Neural cell (in vitro differentiated cells): ENCODE measurements around the gene FLOT1. TPM values are rescaled to one million over a fixed set of nuclear protein-coding genes. Genes with fewer than 3 reads are reported as not detected.

Source experiments
- H2AFZ ChIP-seq: fragments of 200-600, 300-800 bp; sonication (generic), shearing (Covaris generic); 2 replicates; pipeline ENCODE4 v1.6.0; 2014; ENCODE audit warnings: low read depth, mild to moderate bottlenecking, antibody characterized with exemption, low read length, moderate library complexity
- H3F3A ChIP-seq: fragments of 200-600 bp; shearing (Covaris generic); 2 replicates; pipeline ENCODE4 v1.6.1; 2016; ENCODE audit warnings: mild to moderate bottlenecking, moderate library complexity, mixed read lengths, antibody characterized with exemption, low read length; ENCODE audit not compliant: insufficient read depth, poor library complexity, severe bottlenecking
- H3K27ac ChIP-seq: fragments of 200-600, 300-800 bp; sonication (generic), shearing (Covaris generic); 2 replicates; pipeline ENCODE4 v1.5.1; 2014; ENCODE audit warnings: mild to moderate bottlenecking, low read length, moderate library complexity
- H3K27me3 ChIP-seq: fragments of 300-800, 200-600 bp; sonication (generic), shearing (Covaris generic); 2 replicates; pipeline ENCODE4 v1.6.0; 2014; ENCODE audit warnings: mild to moderate bottlenecking, low read depth, low read length, moderate library complexity; ENCODE audit not compliant: insufficient read depth
- H3K36me3 ChIP-seq: fragments of 300-800, 200-600 bp; sonication (generic), shearing (Covaris generic); 2 replicates; pipeline ENCODE4 v1.5.1; 2014; ENCODE audit warnings: mild to moderate bottlenecking, antibody characterized with exemption, low read length, moderate library complexity; ENCODE audit not compliant: insufficient read depth
- H3K4me2 ChIP-seq: fragments of 300-800, 200-600 bp; sonication (generic), shearing (Covaris generic); 2 replicates; pipeline ENCODE4 v1.6.0; 2014; ENCODE audit warnings: mild to moderate bottlenecking, low read length
- H3K4me3 ChIP-seq: fragments of 300-800, 200-600 bp; sonication (generic), shearing (Covaris generic); 2 replicates; pipeline ENCODE4 v1.5.1; 2014; ENCODE audit warnings: mild to moderate bottlenecking, low read length, moderate library complexity
- H3K79me2 ChIP-seq: fragments of 200-600 bp; shearing (Covaris generic); replicated peaks from 2 replicates; pipeline ENCODE4 v1.6.0; 2014; ENCODE audit warnings: mild to moderate bottlenecking, low read length, moderate library complexity; ENCODE audit not compliant: insufficient read depth
- H3K9ac ChIP-seq: fragments of 300-800, 200-600 bp; sonication (generic), shearing (Covaris generic); 2 replicates; pipeline ENCODE4 v1.6.1; 2016; ENCODE audit warnings: mild to moderate bottlenecking, low read length, mixed read lengths
- H3K9me2 ChIP-seq: fragments of 200-600 bp; shearing (Covaris generic); 2 replicates; pipeline ENCODE4 v1.6.1; 2016; ENCODE audit warnings: mild to moderate bottlenecking, low read length, mixed read lengths; ENCODE audit not compliant: insufficient read depth
- H3K9me3 ChIP-seq: fragments of 200-600, 300-800 bp; sonication (generic), shearing (Covaris generic); 2 replicates; pipeline ENCODE4 v1.6.1; 2016; ENCODE audit warnings: mild to moderate bottlenecking, mixed run types, low read length, moderate library complexity, mixed read lengths
- H4K20me1 ChIP-seq: fragments of 200-600 bp; shearing (Covaris generic); 2 replicates; pipeline ENCODE4 v1.6.1; 2016; ENCODE audit warnings: mild to moderate bottlenecking, mixed run types; ENCODE audit not compliant: insufficient read depth
- EP300 ChIP-seq: fragments of 450-650 bp; conservative IDR thresholded peaks from 2 replicates; pipeline ENCODE4 v1.6.1; 2014; ENCODE audit warnings: antibody characterized with exemption, mild to moderate bottlenecking, moderate library complexity; ENCODE audit not compliant: poor library complexity, severe bottlenecking
- EZH2 ChIP-seq: fragments of 200-600, 300-800 bp; shearing (Covaris generic), sonication (generic); IDR thresholded peaks from 2 replicates; pipeline ENCODE4 v1.6.1; 2014; ENCODE audit warnings: antibody characterized with exemption, low read length, borderline replicate concordance, mild to moderate bottlenecking; ENCODE audit not compliant: insufficient read depth, poor library complexity, severe bottlenecking
- MXI1 ChIP-seq: fragments of 450-650 bp; conservative IDR thresholded peaks from 2 replicates; pipeline ENCODE4 v1.6.1; 2014; ENCODE audit warnings: antibody characterized with exemption, mild to moderate bottlenecking; ENCODE audit not compliant: poor library complexity, severe bottlenecking
- POLR2AphosphoS5 ChIP-seq: IDR thresholded peaks from 2 replicates; pipeline ENCODE4 v1.6.1; 2012
- RAD21 ChIP-seq: fragments of 450-650 bp; conservative IDR thresholded peaks from 2 replicates; pipeline ENCODE4 v1.6.1; 2014; ENCODE audit warnings: antibody characterized with exemption, mild to moderate bottlenecking, moderate library complexity
- SMC3 ChIP-seq: fragments of 450-650 bp; conservative IDR thresholded peaks from 2 replicates; pipeline ENCODE4 v1.6.1; 2014; ENCODE audit warnings: antibody characterized with exemption, mild to moderate bottlenecking, moderate library complexity; ENCODE audit not compliant: poor library complexity
- TAF1 ChIP-seq: IDR thresholded peaks from 2 replicates; pipeline ENCODE4 v1.6.1; 2012; ENCODE audit warnings: low read depth
- polyA plus RNA-seq: library from polyadenylated mRNA; depleted of rRNA; stranded (reverse); fragments of >200 nt; gene quantifications from 2 replicates; pipeline ENCODE4 v1.2.3, GENCODE V29; 2014
- TF ChIP-seq, protein P1 (sequence below): IDR thresholded peaks from 2 replicates; pipeline ENCODE4 v1.6.1; 2012; ENCODE audit warnings: borderline replicate concordance
- TF ChIP-seq, protein P2 (sequence below): fragments of 450-650 bp; IDR thresholded peaks from 2 replicates; pipeline ENCODE4 v1.5.1; 2014; ENCODE audit warnings: antibody characterized with exemption, mild to moderate bottlenecking, moderate library complexity; ENCODE audit not compliant: poor library complexity, severe bottlenecking

The FLOT1 gene
- polyA plus RNA-seq, 1 donor from 2014 or later, result 72.7 TPM

DNA sequence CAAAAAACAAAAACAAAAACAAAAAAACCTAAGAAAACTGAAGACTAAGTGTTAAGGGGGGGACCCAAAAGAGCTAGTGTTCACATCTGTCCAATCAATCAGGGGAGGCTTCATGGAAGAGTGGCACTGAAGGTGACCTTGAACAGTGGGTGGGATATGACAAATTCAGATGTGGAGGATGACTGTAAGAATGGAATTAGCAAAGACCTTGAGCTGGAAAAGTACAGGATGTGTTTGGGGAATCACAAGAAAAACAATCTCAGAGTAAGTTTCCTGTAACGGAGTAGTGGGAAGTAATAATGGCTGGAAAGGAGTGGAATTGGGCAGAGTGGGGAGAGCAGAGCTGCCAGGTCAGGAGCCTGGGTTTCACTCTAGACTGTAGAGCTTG lies 4.8 kb upstream of the FLOT1 start:
- H3K27ac ChIP-seq, result no peak overlapping the region
- no peaks in the 10 kb centered on the region for H3K36me3 ChIP-seq
- H3K79me2 ChIP-seq, result no peaks in the 10 kb centered on the region
- H3F3A ChIP-seq, result no peaks in the 10 kb centered on the region
- H3K9ac ChIP-seq, result no peak overlapping the region
- H3K4me3 ChIP-seq, result no peak overlapping the region
- no peaks in the 10 kb centered on the region for H4K20me1 ChIP-seq
- H3K4me2 ChIP-seq, result no peak overlapping the region
- H2AFZ ChIP-seq, result no peak overlapping the region
- H3K9me3 ChIP-seq, result no peaks in the 10 kb centered on the region
- H3K27me3 ChIP-seq, result peaks cover 20% of the 10 kb centered on the region
- no peaks in the 10 kb centered on the region for H3K9me2 ChIP-seq
- no peak for TF ChIP-seq MXI1
- TF ChIP-seq EZH2, result no peak
- no peak for TF ChIP-seq EP300
- no peak for TF ChIP-seq POLR2AphosphoS5
- TF ChIP-seq, protein P1, sequence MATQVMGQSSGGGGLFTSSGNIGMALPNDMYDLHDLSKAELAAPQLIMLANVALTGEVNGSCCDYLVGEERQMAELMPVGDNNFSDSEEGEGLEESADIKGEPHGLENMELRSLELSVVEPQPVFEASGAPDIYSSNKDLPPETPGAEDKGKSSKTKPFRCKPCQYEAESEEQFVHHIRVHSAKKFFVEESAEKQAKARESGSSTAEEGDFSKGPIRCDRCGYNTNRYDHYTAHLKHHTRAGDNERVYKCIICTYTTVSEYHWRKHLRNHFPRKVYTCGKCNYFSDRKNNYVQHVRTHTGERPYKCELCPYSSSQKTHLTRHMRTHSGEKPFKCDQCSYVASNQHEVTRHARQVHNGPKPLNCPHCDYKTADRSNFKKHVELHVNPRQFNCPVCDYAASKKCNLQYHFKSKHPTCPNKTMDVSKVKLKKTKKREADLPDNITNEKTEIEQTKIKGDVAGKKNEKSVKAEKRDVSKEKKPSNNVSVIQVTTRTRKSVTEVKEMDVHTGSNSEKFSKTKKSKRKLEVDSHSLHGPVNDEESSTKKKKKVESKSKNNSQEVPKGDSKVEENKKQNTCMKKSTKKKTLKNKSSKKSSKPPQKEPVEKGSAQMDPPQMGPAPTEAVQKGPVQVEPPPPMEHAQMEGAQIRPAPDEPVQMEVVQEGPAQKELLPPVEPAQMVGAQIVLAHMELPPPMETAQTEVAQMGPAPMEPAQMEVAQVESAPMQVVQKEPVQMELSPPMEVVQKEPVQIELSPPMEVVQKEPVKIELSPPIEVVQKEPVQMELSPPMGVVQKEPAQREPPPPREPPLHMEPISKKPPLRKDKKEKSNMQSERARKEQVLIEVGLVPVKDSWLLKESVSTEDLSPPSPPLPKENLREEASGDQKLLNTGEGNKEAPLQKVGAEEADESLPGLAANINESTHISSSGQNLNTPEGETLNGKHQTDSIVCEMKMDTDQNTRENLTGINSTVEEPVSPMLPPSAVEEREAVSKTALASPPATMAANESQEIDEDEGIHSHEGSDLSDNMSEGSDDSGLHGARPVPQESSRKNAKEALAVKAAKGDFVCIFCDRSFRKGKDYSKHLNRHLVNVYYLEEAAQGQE, result no peak
- TF ChIP-seq TAF1, result no peak
- TF ChIP-seq RAD21, result no peak
- TF ChIP-seq, protein P2, sequence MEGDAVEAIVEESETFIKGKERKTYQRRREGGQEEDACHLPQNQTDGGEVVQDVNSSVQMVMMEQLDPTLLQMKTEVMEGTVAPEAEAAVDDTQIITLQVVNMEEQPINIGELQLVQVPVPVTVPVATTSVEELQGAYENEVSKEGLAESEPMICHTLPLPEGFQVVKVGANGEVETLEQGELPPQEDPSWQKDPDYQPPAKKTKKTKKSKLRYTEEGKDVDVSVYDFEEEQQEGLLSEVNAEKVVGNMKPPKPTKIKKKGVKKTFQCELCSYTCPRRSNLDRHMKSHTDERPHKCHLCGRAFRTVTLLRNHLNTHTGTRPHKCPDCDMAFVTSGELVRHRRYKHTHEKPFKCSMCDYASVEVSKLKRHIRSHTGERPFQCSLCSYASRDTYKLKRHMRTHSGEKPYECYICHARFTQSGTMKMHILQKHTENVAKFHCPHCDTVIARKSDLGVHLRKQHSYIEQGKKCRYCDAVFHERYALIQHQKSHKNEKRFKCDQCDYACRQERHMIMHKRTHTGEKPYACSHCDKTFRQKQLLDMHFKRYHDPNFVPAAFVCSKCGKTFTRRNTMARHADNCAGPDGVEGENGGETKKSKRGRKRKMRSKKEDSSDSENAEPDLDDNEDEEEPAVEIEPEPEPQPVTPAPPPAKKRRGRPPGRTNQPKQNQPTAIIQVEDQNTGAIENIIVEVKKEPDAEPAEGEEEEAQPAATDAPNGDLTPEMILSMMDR, result no peak
- no peak for TF ChIP-seq SMC3

DNA sequence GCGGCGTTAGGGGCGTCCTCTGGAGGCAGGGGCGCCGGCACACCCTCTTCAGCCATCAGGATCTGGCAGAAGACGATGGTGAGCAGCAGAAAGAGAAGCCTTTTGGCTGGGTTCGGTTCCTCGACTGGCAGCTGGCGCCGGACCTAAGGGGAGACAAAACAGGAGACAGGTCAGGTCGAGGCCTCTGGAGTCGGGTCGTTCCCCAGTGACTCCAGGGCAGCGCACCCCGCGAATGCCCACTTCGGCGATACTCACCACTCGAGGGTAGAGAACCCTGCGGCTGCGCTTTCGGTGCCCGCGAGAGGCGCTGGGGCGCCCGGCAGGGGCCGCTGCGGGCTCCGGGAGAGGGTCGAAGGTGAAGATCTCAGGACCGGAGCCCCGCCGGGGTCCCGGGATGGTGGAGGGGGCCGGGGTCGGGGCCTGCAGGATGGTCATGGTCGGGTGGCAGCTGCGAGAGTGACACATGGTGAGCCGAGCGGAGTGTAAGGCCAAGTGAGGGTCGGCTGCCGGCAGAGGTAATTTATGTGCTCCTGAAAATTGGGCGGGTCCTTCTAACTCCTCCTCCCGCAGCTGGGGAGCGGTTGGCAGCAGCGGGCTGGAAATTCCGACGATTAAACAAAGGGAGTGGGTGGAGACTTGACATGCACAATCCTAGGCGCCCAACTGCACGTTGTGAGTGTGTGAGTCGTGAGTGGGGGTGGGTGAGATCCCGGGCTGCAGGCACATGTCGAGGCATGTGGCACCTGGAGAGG lies 1.7 kb upstream of the FLOT1 start, which contains the start of gene IER3:
Gene IER3 (minus strand): TSS at position 494 of the 752 bp plus-strand sequence. CDS start 29 bp downstream, at position 465.
- H3K36me3 ChIP-seq, result no peaks in the 10 kb centered on the region
- no peak within 1 kb of the TSS for H3K27ac ChIP-seq
- H3K27me3 ChIP-seq, result peaks cover 20% of the 10 kb centered on the region
- no peaks in the 10 kb centered on the region for H3F3A ChIP-seq
- H3K9me2 ChIP-seq, result no peaks in the 10 kb centered on the region
- peak within 1 kb of the TSS; percentile 16 for H3K9ac ChIP-seq
- no peaks in the 10 kb centered on the region for H4K20me1 ChIP-seq
- H3K4me2 ChIP-seq, result no peak within 1 kb of the TSS
- TF ChIP-seq RAD21 (peak; percentile 43), MXI1 (no peak), SMC3 (peak; percentile 59)
- TF ChIP-seq, protein P2, result peak; percentile 66
- H3K9me3 ChIP-seq, result no peaks in the 10 kb centered on the region
- peak within 1 kb of the TSS; percentile 90 for H3K4me3 ChIP-seq
- H3K79me2 ChIP-seq, result peaks cover 14% of the 10 kb centered on the region
- no peak within 1 kb of the TSS for H2AFZ ChIP-seq
